Measurements from ENCODE around the gene NAPB. TPM values are rescaled to one million over a fixed set of nuclear protein-coding genes. Genes with fewer than 3 reads are reported as not detected.

The NAPB gene
- total RNA-seq, 4 donors from 2014 or later: 10.9 to 16.1 (median 13.6) TPM

DNA sequence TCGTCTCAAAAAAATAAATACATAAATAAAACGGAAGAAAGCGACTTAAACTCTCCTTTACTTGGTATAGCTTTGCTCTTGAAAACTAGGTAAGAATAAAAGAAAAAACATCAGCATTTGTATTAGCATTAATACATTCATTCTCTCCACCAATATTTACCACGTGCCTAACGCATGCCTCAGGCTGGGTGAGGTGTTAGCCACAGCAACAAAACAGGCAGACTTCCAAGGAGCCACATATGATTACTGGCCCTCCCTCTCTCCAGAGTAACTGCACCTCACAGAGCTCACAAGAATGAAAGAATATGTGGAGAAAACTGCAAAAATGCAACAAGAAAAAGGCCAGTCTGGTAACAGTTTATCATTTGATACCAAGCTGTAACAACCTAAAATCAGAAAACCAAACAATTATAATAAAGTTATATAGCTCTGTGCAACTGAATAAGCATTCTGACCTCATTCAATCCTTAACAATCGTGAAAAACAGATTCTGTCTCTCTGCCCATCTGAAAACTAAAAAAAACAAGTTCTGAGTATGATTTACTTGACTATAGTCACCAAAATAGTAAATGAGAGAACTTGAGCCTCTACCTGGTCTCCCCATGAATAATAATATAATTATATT is 5.2 kb downstream of the NAPB start:
- H3K27me3 ChIP-seq: no peaks in the 10 kb centered on the region
- no peak for DNase-seq (ENCODE audit: low spot score in 2 of 2)
- H3K4me1 ChIP-seq: peaks cover 0 to 51% (median 12%) of the 10 kb centered on the region in 4 donors
- no peak overlapping the region for H3K4me3 ChIP-seq
- no peak overlapping the region for H3K27ac ChIP-seq
- TF ChIP-seq POLR2A (IDR thresholded peaks at IDR 0.05) (no peak), EP300 (IDR thresholded peaks at IDR 0.05) (no peak)
- TF ChIP-seq, protein P1, sequence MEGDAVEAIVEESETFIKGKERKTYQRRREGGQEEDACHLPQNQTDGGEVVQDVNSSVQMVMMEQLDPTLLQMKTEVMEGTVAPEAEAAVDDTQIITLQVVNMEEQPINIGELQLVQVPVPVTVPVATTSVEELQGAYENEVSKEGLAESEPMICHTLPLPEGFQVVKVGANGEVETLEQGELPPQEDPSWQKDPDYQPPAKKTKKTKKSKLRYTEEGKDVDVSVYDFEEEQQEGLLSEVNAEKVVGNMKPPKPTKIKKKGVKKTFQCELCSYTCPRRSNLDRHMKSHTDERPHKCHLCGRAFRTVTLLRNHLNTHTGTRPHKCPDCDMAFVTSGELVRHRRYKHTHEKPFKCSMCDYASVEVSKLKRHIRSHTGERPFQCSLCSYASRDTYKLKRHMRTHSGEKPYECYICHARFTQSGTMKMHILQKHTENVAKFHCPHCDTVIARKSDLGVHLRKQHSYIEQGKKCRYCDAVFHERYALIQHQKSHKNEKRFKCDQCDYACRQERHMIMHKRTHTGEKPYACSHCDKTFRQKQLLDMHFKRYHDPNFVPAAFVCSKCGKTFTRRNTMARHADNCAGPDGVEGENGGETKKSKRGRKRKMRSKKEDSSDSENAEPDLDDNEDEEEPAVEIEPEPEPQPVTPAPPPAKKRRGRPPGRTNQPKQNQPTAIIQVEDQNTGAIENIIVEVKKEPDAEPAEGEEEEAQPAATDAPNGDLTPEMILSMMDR (IDR thresholded peaks at IDR 0.05): no peak
- WGBS, 2 donors: 69 to 72% methylated on average over 6 of the region's 6 CpGs
- H3K9me3 ChIP-seq: no peaks in the 10 kb centered on the region
- no peaks in the 10 kb centered on the region for H3K36me3 ChIP-seq

DNA sequence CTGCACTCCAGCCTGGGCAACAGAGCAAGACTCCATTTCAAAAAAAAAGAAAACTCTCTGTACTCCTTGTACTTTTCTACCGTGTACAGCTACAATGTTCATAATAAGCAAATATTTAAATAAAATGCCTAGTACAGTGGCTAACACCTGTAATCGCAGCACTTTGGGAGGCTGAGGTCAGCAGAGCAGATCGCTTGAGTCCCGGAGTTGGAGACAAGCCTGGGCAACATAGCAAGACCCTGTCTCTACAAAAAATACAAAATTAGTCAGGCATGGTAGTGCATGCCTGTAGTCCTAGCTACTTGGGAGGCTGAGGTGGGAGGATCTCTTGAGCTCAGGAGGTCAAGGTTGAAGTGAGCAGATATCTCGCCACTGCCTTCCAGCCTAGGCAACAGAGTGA is 5.7 kb downstream of the NAPB start:
- Histone ChIP-seq H3K4me3 (no peak overlapping the region), H3K27ac (no peak overlapping the region), H3K9me3 (no peaks in the 10 kb centered on the region), H3K4me1 (peaks cover 0 to 56% (median 12%) of the 10 kb centered on the region in 4 donors), H3K36me3 (no peaks in the 10 kb centered on the region), H3K27me3 (no peaks in the 10 kb centered on the region)
- DNase-seq (ENCODE audit: low spot score in 2 of 2): no peak
- TF ChIP-seq EP300 (IDR thresholded peaks at IDR 0.05) (no peak), POLR2A (IDR thresholded peaks at IDR 0.05) (no peak)
- TF ChIP-seq, protein P1 (IDR thresholded peaks at IDR 0.05): no peak
- WGBS, 2 donors: 88 to 93% methylated on average over 5 of the region's 5 CpGs

DNA sequence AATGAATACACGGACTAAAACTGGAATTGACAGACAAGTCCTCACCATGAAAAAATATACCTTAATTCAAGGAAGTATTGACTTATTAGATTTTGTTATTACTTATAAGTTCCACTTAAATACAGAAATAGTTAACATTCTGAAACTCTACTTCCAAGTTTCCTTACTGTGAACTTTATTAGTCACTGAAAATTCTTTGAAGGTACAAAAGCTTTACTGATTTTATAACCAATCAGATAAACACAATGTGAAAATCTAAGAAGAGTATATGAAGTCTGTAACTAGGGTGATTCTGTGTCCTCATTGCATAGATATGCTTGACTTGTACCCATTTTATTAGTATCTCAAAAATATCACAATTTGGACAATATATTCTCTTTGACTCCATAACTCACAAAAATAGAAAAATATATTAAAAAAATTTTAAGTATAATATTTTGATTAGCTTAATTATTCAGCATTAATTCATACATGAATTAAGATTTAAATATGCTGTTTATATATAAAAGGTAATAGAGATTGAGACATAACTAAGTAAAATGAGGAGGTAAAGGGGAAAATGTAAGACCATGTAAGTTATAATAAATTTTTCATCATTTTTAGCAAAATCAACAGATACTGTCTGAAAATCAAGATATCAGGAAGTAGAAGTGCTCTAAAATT is 6.6 kb downstream of the NAPB start:
- peaks cover 0 to 56% (median 11%) of the 10 kb centered on the region in 4 donors for H3K4me1 ChIP-seq
- no peaks in the 10 kb centered on the region for H3K36me3 ChIP-seq
- TF ChIP-seq, protein P1 (IDR thresholded peaks at IDR 0.05): no peak
- TF ChIP-seq EP300 (IDR thresholded peaks at IDR 0.05): no peak
- no peak for TF ChIP-seq POLR2A (IDR thresholded peaks at IDR 0.05)
- no peak overlapping the region for H3K4me3 ChIP-seq
- no peak for DNase-seq (ENCODE audit: low spot score in 2 of 2)
- H3K27me3 ChIP-seq: no peaks in the 10 kb centered on the region
- H3K9me3 ChIP-seq: no peaks in the 10 kb centered on the region
- no peak overlapping the region for H3K27ac ChIP-seq
- WGBS, 2 donors: 74 to 77% methylated on average over 1 of the region's 1 CpG

DNA sequence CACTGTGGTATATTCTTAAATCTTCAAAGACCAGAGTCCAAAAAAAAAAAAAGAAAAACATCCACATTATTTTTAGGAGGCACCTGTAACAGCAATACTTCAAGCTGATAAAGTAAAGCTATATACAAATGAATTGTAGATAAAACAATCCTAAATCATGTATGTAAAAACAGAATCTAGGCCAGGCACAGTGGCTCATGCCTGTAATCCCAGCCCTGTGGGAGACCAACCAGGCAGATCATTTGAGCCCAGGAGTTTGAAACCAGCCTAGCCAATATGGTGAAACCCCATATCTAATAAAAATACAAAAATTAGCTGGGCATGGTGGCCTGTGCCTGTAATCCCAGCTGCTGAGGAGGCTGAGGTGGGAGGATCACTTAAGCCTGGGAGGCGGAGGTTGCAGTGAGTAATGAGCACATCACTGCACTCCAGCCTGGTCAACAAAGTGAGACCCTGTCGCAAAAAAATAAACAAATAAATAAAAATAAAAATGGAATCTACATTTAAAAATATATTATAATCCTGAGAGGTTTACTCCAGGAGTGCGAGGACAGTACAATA is 7.3 kb downstream of the NAPB start:
- no peak for DNase-seq (ENCODE audit: low spot score in 2 of 2)
- H3K27ac ChIP-seq: no peak overlapping the region
- WGBS, 2 donors: 96 to 98% methylated on average over 3 of the region's 3 CpGs
- no peaks in the 10 kb centered on the region for H3K9me3 ChIP-seq
- H3K4me3 ChIP-seq: no peak overlapping the region
- H3K4me1 ChIP-seq: peaks cover 0 to 52% (median 5%) of the 10 kb centered on the region in 4 donors
- H3K36me3 ChIP-seq: no peaks in the 10 kb centered on the region
- no peak for TF ChIP-seq EP300 (IDR thresholded peaks at IDR 0.05)
- TF ChIP-seq POLR2A (IDR thresholded peaks at IDR 0.05): no peak
- TF ChIP-seq, protein P1 (IDR thresholded peaks at IDR 0.05): no peak
- no peaks in the 10 kb centered on the region for H3K27me3 ChIP-seq

DNA sequence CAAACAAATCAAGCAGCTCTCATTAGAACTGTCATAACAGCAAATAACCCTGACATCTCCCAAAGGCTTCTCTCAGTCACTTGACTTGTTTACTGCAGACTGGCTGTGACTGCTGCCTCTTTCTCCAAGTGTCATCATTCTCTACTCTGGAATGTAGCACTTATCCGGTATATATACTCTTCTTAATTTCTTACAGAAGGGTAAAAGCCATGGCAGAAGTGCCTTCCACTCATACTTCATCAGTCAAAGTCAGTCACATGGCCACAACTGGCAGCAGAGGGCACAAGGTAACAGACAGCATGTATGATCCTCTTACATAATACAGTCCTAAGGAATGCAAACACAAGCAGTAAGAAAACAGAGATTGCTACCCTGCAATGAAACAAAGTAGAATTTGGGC is 9.3 kb downstream of the NAPB start:
- Histone ChIP-seq H3K27ac (no peak overlapping the region), H3K9me3 (no peaks in the 10 kb centered on the region), H3K27me3 (no peaks in the 10 kb centered on the region), H3K4me1 (peaks cover 0 to 43% (median 5%) of the 10 kb centered on the region in 4 donors), H3K36me3 (no peaks in the 10 kb centered on the region), H3K4me3 (no peak overlapping the region)
- WGBS, 2 donors: 29 to 32% methylated on average over 1 of the region's 1 CpG
- TF ChIP-seq, protein P1 (IDR thresholded peaks at IDR 0.05): no peak
- TF ChIP-seq EP300 (IDR thresholded peaks at IDR 0.05) (no peak), POLR2A (IDR thresholded peaks at IDR 0.05) (no peak)
- DNase-seq (ENCODE audit: low spot score in 2 of 2): no peak
